ENCODE data around the gene STAC. TPM values are rescaled to one million over a fixed set of nuclear protein-coding genes. Genes with fewer than 3 reads are reported as not detected.
A peak's percentile ranks its signal among the peaks of the same experiment; 100 is the strongest.

Gene STAC
- total RNA-seq, 4 donors from 2014 or later = 3.1 to 12.9 (median 11.5) TPM

GRCh38 chr3:36477655-36478054 lies 97.4 kb downstream of the STAC start:
- 80% methylated on average over 7 of the region's 7 CpGs for WGBS, 2 donors (ENCODE audit: low coverage in 1 of 2)
- H3K4me3 ChIP-seq = no peak overlapping the region

GRCh38 chr3:36480911-36481648 lies 100.8 kb downstream of the STAC start:
- 43 to 44% methylated on average over 2 of the region's 2 CpGs for WGBS, 2 donors (ENCODE audit: low coverage in 1 of 2)
- ATAC-seq = peak; percentile 60
- no peaks in the 10 kb centered on the region for H3K27me3 ChIP-seq
- peak overlapping the region in 1 of 4 donors; percentile 8 for H3K27ac ChIP-seq
- TF ChIP-seq POLR2AphosphoS5 (IDR thresholded peaks at IDR 0.05) (no peak), EP300 (IDR thresholded peaks at IDR 0.05) (no peak), POLR2A (IDR thresholded peaks at IDR 0.05) (no peak), CTCF (IDR thresholded peaks at IDR 0.05) (no peak)
- H3K4me3 ChIP-seq = no peak overlapping the region
- no peaks in the 10 kb centered on the region for H3K4me1 ChIP-seq
- no peaks in the 10 kb centered on the region for H3K36me3 ChIP-seq
- H3K9me3 ChIP-seq = no peaks in the 10 kb centered on the region

More at GRCh38 chr3:36477655-36478054, 97.4 kb downstream of the STAC start:
- Histone ChIP-seq H3K27me3 (no peaks in the 10 kb centered on the region), H3K36me3 (no peaks in the 10 kb centered on the region), H3K9me3 (no peaks in the 10 kb centered on the region), H3K4me1 (no peaks in the 10 kb centered on the region), H3K27ac (peak overlapping the region in 2 of 4 donors; percentile 7)
- ATAC-seq = peak; percentile 54
- no peak for TF ChIP-seq POLR2AphosphoS5 (IDR thresholded peaks at IDR 0.05)
- TF ChIP-seq POLR2A (IDR thresholded peaks at IDR 0.05) = no peak
- TF ChIP-seq EP300 (IDR thresholded peaks at IDR 0.05) = no peak
- no peak for TF ChIP-seq CTCF (IDR thresholded peaks at IDR 0.05)

GRCh38 chr3:36482256-36482655 lies 102.0 kb downstream of the STAC start:
- TF ChIP-seq EP300 (IDR thresholded peaks at IDR 0.05) = no peak
- WGBS, 2 donors (ENCODE audit: low coverage in 1 of 2) = 83 to 88% methylated on average over 1 to 2 of the region's 4 CpGs
- Histone ChIP-seq H3K27me3 (no peaks in the 10 kb centered on the region), H3K9me3 (no peaks in the 10 kb centered on the region), H3K27ac (no peak overlapping the region), H3K4me1 (no peaks in the 10 kb centered on the region), H3K36me3 (no peaks in the 10 kb centered on the region), H3K4me3 (no peak overlapping the region)
- no peak for ATAC-seq

GRCh38 chr3:36482880-36483279 lies 102.6 kb downstream of the STAC start:
- Histone ChIP-seq H3K27me3 (no peaks in the 10 kb centered on the region), H3K9me3 (no peaks in the 10 kb centered on the region), H3K36me3 (no peaks in the 10 kb centered on the region), H3K4me3 (no peak overlapping the region), H3K27ac (no peak overlapping the region), H3K4me1 (no peaks in the 10 kb centered on the region)
- 79 to 100% methylated on average over 1 to 3 of the region's 3 CpGs for WGBS, 2 donors (ENCODE audit: low coverage in 1 of 2)
- ATAC-seq = no peak
- TF ChIP-seq EP300 (IDR thresholded peaks at IDR 0.05) (no peak), CTCF (IDR thresholded peaks at IDR 0.05) (no peak), POLR2A (IDR thresholded peaks at IDR 0.05) (no peak)

- WGBS, 2 donors (ENCODE audit: low coverage in 1 of 2) = 67 to 97% methylated on average over 1 to 3 of the region's 5 CpGs
- Histone ChIP-seq H3K27ac (no peak overlapping the region), H3K36me3 (no peaks in the 10 kb centered on the region), H3K4me1 (no peaks in the 10 kb centered on the region), H3K4me3 (no peak overlapping the region), H3K27me3 (no peaks in the 10 kb centered on the region), H3K9me3 (no peaks in the 10 kb centered on the region)
- ATAC-seq = no peak
- TF ChIP-seq EP300 (IDR thresholded peaks at IDR 0.05) (no peak), CTCF (IDR thresholded peaks at IDR 0.05) (no peak), POLR2A (IDR thresholded peaks at IDR 0.05) (no peak), POLR2AphosphoS5 (IDR thresholded peaks at IDR 0.05) (no peak)
Measured at GRCh38 chr3:36483709-36484108, 103.4 kb downstream of the STAC start.
